ENCODE results near the gene SECISBP2L. TPM values are rescaled to one million over a fixed set of nuclear protein-coding genes. Genes with fewer than 3 reads are reported as not detected.
A peak's percentile ranks its signal among the peaks of the same experiment; 100 is the strongest.

Gene SECISBP2L
- total and polyA plus RNA-seq, 7 experiments from 2014 or later, result 20.2 to 75.8 (median 51.8) TPM

DNA sequence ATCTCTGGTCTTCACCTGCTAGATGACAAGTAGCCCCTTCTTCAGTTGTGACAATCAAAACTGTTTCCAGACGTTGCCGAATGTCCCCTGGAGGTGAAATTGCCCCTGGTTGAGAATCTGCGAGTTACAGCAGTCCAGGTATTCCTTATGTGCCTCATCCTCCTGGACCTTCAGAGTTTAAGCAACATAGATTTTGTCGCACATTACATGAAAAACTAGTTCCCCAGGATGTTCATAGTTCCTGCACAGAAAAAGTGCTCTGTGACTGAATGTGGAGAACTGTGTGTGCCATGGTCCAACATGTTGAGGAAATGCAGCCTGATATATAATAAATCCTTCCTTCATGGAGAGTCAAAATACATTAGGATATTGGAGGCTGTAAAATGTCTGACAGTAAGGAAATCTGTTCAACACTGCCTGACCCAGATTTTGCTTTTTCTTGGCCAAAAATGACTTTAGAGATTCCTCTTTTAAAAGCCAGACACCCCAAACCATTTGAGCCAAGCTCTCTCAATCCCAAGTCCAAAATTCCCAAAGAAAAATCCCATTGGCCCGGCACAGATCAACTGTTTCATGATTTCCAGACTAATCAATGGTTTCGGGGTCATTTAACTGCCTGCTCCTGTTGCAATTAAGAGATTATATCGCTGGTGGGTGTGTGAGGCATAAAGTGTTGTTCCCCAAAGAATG is 62.1 kb downstream of the SECISBP2L start:
- peaks cover 0 to 5% (median 0%) of the 10 kb centered on the region in 7 donors for H3K4me1 Mint-ChIP-seq
- no peaks in the 10 kb centered on the region for H3K4me1 ChIP-seq (ENCODE audit: control insufficient read depth in 2 of 2, insufficient read depth in 2 of 2, low read length in 2 of 2)
- ChIA-PET CTCF (no interaction called here), POLR2A (no interaction called here)
- no peak overlapping the region for H3K4me3 ChIP-seq (ENCODE audit: low read length)
- no peak overlapping the region for H3K27ac Mint-ChIP-seq
- H3K9me3 Mint-ChIP-seq, result no peaks in the 10 kb centered on the region
- no peaks in the 10 kb centered on the region for H3K27me3 ChIP-seq (ENCODE audit: control insufficient read depth in 2 of 2, insufficient read depth in 2 of 2, low read length in 2 of 2)
- H3K9me3 ChIP-seq (ENCODE audit: control insufficient read depth in 2 of 3, low read length in 3 of 3), result no peaks in the 10 kb centered on the region
- ATAC-seq, result no peak
- H3K36me3 ChIP-seq (ENCODE audit: control insufficient read depth in 2 of 3, insufficient read depth in 3 of 3, low read length in 3 of 3), result no peaks in the 10 kb centered on the region
- H3K27ac ChIP-seq (ENCODE audit: low read depth, low read length), result no peak overlapping the region
- intact Hi-C loops (cut with micrococcal nuclease), result no loop called here
- H3K27me3 Mint-ChIP-seq, result peaks cover 4 to 23% (median 22%) of the 10 kb centered on the region in 5 donors
- no peak for DNase-seq
- H3K4me3 Mint-ChIP-seq, result no peak overlapping the region
- peaks cover 0 to 6% (median 0%) of the 10 kb centered on the region in 5 donors for H3K36me3 Mint-ChIP-seq

DNA sequence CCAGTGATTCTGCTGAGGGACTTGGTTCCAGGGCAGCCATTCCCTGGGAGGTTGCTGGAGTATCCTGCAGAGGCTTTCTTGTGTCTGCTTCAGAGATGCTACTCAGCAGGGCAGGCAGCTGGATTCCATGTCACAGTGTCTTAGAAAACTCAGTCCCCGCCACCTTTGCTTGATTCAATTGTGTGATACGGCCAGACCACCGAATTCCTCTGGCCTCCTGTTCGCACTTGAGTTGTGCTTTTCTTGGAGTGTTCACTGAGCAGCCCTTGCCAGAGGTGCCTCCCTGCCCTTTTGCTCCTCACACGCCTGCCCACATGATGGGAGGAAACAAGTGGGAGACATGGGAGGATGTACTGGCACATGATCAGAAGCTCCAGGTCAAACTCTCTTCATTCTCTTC is 62.9 kb downstream of the SECISBP2L start:
- Histone ChIP-seq H3K9me3 (ENCODE audit: control insufficient read depth in 2 of 3, low read length in 3 of 3) (no peaks in the 10 kb centered on the region), H3K27me3 (ENCODE audit: control insufficient read depth in 2 of 2, insufficient read depth in 2 of 2, low read length in 2 of 2) (no peaks in the 10 kb centered on the region), H3K36me3 (ENCODE audit: control insufficient read depth in 2 of 3, insufficient read depth in 3 of 3, low read length in 3 of 3) (no peaks in the 10 kb centered on the region), H3K27ac (ENCODE audit: low read depth, low read length) (no peak overlapping the region), H3K4me3 (ENCODE audit: low read length) (no peak overlapping the region), H3K4me1 (ENCODE audit: control insufficient read depth in 2 of 2, insufficient read depth in 2 of 2, low read length in 2 of 2) (no peaks in the 10 kb centered on the region)
- no peak overlapping the region for H3K4me3 Mint-ChIP-seq
- ATAC-seq, result no peak
- ChIA-PET CTCF (no interaction called here), POLR2A (no interaction called here)
- peaks cover 0 to 5% (median 0%) of the 10 kb centered on the region in 7 donors for H3K4me1 Mint-ChIP-seq
- H3K27ac Mint-ChIP-seq, result no peak overlapping the region
- peaks cover 7 to 28% (median 23%) of the 10 kb centered on the region in 5 donors for H3K27me3 Mint-ChIP-seq
- intact Hi-C loops (cut with micrococcal nuclease), result no loop called here
- H3K36me3 Mint-ChIP-seq, result peaks cover 0 to 4% (median 0%) of the 10 kb centered on the region in 5 donors
- H3K9me3 Mint-ChIP-seq, result no peaks in the 10 kb centered on the region
- no peak for DNase-seq

DNA sequence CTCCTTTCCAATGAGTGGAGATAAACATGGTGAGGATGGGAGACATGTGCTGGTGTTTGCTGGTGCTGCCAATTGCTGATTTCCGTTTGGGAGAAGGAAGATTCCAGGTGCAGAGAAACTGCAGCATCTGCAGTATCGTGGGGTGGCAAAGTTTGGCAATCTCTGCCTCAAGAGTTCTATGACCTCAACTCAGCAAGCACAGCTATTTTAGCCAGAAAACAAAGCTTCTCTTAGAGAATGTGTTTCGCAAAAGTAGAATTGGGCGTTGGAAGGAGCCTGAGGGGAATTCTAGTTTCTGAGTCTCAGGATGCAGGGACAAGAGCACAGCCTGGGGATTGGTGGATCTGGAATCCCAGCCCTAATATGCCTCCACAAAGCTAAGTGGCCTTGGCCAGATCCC is 64.3 kb downstream of the SECISBP2L start:
- DNase-seq (no peak), ATAC-seq (no peak)
- H3K9me3 Mint-ChIP-seq, result no peaks in the 10 kb centered on the region
- no peak overlapping the region for H3K27ac Mint-ChIP-seq
- peaks cover 0 to 5% (median 0%) of the 10 kb centered on the region in 7 donors for H3K4me1 Mint-ChIP-seq
- CTCF ChIA-PET, result no interaction called here
- POLR2A ChIA-PET, result no interaction called here
- peaks cover 0 to 4% (median 0%) of the 10 kb centered on the region in 5 donors for H3K36me3 Mint-ChIP-seq
- H3K4me3 ChIP-seq (ENCODE audit: low read length), result no peak overlapping the region
- intact Hi-C loops (cut with micrococcal nuclease), result no loop called here
- H3K4me1 ChIP-seq (ENCODE audit: control insufficient read depth in 2 of 2, insufficient read depth in 2 of 2, low read length in 2 of 2), result no peaks in the 10 kb centered on the region
- no peak overlapping the region for H3K4me3 Mint-ChIP-seq
- H3K27ac ChIP-seq (ENCODE audit: low read depth, low read length), result no peak overlapping the region
- H3K9me3 ChIP-seq (ENCODE audit: control insufficient read depth in 2 of 3, low read length in 3 of 3), result no peaks in the 10 kb centered on the region
- H3K36me3 ChIP-seq (ENCODE audit: control insufficient read depth in 2 of 3, insufficient read depth in 3 of 3, low read length in 3 of 3), result no peaks in the 10 kb centered on the region
- H3K27me3 ChIP-seq (ENCODE audit: control insufficient read depth in 2 of 2, insufficient read depth in 2 of 2, low read length in 2 of 2), result no peaks in the 10 kb centered on the region
- H3K27me3 Mint-ChIP-seq, result peaks cover 7 to 29% (median 23%) of the 10 kb centered on the region in 5 donors

DNA sequence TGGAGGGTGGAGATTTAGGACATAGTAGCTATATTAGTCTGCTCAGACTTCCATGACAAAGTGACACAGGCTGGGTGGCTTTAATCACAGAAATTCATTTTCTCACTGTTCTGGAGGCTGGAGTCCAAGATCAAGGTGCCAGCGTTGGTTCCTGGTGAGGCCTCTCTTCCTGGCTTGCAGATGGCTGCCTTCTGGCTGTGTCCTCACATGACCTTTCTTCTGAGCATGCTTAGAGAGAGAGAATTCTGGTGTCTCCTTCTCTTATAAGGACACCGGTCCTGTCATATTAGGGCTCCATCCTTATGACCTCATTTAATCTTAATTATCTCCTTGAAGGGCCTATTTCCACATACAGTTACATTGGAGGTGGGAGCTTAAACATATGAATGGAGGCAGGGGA is 67.6 kb downstream of the SECISBP2L start:
- Histone ChIP-seq H3K36me3 (ENCODE audit: control insufficient read depth in 2 of 3, insufficient read depth in 3 of 3, low read length in 3 of 3) (no peaks in the 10 kb centered on the region), H3K27ac (ENCODE audit: low read depth, low read length) (no peak overlapping the region), H3K27me3 (ENCODE audit: control insufficient read depth in 2 of 2, insufficient read depth in 2 of 2, low read length in 2 of 2) (no peaks in the 10 kb centered on the region), H3K4me3 (ENCODE audit: low read length) (no peak overlapping the region), H3K9me3 (ENCODE audit: control insufficient read depth in 2 of 3, low read length in 3 of 3) (no peaks in the 10 kb centered on the region), H3K4me1 (ENCODE audit: control insufficient read depth in 2 of 2, insufficient read depth in 2 of 2, low read length in 2 of 2) (peaks cover 3 to 4% of the 10 kb centered on the region in 2 donors)
- no peak overlapping the region for H3K4me3 Mint-ChIP-seq
- peaks cover 0 to 4% (median 0%) of the 10 kb centered on the region in 5 donors for H3K36me3 Mint-ChIP-seq
- H3K9me3 Mint-ChIP-seq, result no peaks in the 10 kb centered on the region
- ChIA-PET POLR2A (interaction anchor here (1.2 kb wide), 1 partner anchor 176 kb away, joined by 3 read pairs; the partner anchor contains the start of gene COPS2), CTCF (interaction anchor here (0.7 kb wide), 1 partner anchor 173 kb away, joined by 3 read pairs; no protein-coding TSS in a partner anchor)
- no peak for ATAC-seq
- intact Hi-C loops (cut with micrococcal nuclease), result no loop called here
- DNase-seq, result no peak
- H3K4me1 Mint-ChIP-seq, result peaks cover 0 to 10% (median 0%) of the 10 kb centered on the region in 7 donors
- peak overlapping the region in 1 of 9 donors; percentile 42 for H3K27ac Mint-ChIP-seq
- H3K27me3 Mint-ChIP-seq, result peaks cover 7 to 36% (median 23%) of the 10 kb centered on the region in 5 donors

DNA sequence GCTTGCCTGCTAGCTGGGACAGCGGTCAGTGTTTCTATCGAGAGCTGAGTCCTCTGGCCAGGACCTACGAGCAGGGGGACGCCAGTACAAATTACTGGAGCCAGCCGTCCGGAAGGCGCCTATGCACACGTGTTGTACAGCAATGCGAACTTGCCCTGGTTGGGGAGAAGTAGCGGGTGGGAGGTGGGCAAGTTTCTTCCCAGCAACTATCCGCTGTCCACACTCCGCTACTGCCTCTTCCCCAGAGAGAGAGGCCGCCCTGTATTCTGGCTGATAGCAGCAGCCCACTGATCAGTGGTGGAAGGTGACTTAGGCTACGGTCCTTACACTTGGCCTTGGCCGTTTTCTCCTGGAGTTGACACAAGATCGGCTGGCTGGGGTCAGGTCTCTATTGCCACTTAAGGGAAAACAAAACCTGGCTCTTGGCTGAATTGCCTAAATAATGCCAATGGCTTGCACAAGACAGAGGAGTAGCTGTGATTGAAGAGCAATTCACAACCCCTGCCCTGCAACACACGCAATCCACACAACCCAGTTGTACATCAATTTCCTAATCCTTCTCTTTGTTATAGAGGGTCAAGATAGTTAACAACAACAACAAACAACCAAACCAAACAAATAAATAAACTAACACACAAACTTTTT is 69.7 kb downstream of the SECISBP2L start:
- ChIA-PET POLR2A (no interaction called here), CTCF (interaction anchor here (0.8 to 2.8 kb wide), 3 partner anchors 9 to 170 kb away, joined by 3 to 16 read pairs (median 14); no protein-coding TSS in a partner anchor)
- Histone ChIP-seq H3K4me3 (ENCODE audit: low read length) (peak overlapping the region; percentile 58), H3K36me3 (ENCODE audit: control insufficient read depth in 2 of 3, insufficient read depth in 3 of 3, low read length in 3 of 3) (no peaks in the 10 kb centered on the region), H3K9me3 (ENCODE audit: control insufficient read depth in 2 of 3, low read length in 3 of 3) (no peaks in the 10 kb centered on the region), H3K27ac (ENCODE audit: low read depth, low read length) (no peak overlapping the region), H3K27me3 (ENCODE audit: control insufficient read depth in 2 of 2, insufficient read depth in 2 of 2, low read length in 2 of 2) (no peaks in the 10 kb centered on the region), H3K4me1 (ENCODE audit: control insufficient read depth in 2 of 2, insufficient read depth in 2 of 2, low read length in 2 of 2) (peaks cover 3 to 4% of the 10 kb centered on the region in 2 donors)
- intact Hi-C loops (cut with micrococcal nuclease), result no loop called here
- no peak for DNase-seq
- Mint-ChIP-seq H3K27ac (no peak overlapping the region), H3K4me1 (peaks cover 0 to 10% (median 0%) of the 10 kb centered on the region in 7 donors), H3K9me3 (no peaks in the 10 kb centered on the region), H3K27me3 (peaks cover 11 to 40% (median 26%) of the 10 kb centered on the region in 5 donors), H3K4me3 (peak overlapping the region; percentile 29 to 72 (median 56)), H3K36me3 (peaks cover 0 to 4% (median 0%) of the 10 kb centered on the region in 5 donors)
- no peak for ATAC-seq

DNA sequence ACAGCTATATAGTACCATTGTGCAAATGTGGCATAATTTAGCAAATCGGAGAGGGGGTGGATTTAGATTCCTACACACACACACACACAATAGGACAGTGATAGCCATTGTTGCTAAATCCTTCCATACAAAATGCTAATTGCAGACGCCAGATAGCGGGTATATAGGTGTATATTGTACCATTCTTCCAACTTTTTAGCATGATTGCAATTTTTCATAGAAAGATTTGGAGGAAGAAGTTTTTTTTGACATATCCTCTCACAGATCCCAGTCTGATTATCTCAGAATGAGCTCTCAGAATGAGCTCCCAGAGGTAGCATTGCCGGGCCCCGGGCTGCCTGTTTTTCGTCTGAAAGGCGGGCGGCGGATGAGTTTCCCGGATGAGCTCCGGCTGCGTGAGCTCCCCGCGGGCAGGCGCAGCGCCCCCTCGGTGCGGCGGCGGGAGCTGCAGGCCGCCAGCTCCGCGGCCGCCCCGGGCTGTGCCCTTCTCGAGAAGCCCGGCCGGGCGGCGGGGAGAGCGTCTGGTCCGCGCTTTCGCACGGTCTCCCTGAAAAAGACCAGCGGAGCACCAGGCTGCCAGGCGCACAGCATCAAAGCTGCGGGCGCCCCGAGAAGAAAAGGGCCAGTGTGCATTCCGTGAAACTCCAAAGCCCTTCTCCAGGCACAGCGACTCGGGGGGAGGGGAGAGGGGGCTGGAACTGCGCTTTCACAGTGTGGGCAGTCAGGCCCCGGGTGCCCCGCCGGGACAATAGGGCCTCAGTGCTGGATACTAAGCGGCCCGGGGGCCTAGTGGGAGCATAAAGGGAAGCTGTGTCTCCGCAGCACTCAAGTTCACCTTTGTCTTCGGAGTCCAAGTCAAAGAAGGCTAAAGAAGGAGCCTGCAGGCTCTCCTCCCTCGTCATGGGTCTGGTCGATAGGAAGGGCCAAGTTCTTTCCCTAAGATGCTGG is 70.5 kb downstream of the SECISBP2L start:
- Mint-ChIP-seq H3K9me3 (no peaks in the 10 kb centered on the region), H3K4me1 (peaks cover 0 to 10% (median 0%) of the 10 kb centered on the region in 7 donors), H3K27me3 (peaks cover 4 to 38% (median 19%) of the 10 kb centered on the region in 5 donors), H3K27ac (no peak overlapping the region), H3K36me3 (peaks cover 0 to 4% (median 0%) of the 10 kb centered on the region in 5 donors), H3K4me3 (peak overlapping the region; percentile 29 to 75 (median 63))
- peak; percentile 98 for ATAC-seq
- H3K9me3 ChIP-seq (ENCODE audit: control insufficient read depth in 2 of 3, low read length in 3 of 3), result no peaks in the 10 kb centered on the region
- peak overlapping the region; percentile 58 for H3K4me3 ChIP-seq (ENCODE audit: low read length)
- no peaks in the 10 kb centered on the region for H3K36me3 ChIP-seq (ENCODE audit: control insufficient read depth in 2 of 3, insufficient read depth in 3 of 3, low read length in 3 of 3)
- DNase-seq, result peak; percentile 48 to 87 (median 71)
- H3K27me3 ChIP-seq (ENCODE audit: control insufficient read depth in 2 of 2, insufficient read depth in 2 of 2, low read length in 2 of 2), result no peaks in the 10 kb centered on the region
- POLR2A ChIA-PET, result interaction anchor here (1.1 kb wide), 1 partner anchor 53 kb away, joined by 3 read pairs; no protein-coding TSS in a partner anchor
- intact Hi-C loops (cut with micrococcal nuclease), result loop anchor here (1.0 to 2.0 kb wide), 4 partner anchors 9 to 113 kb away; partner anchors contain the start of gene EID1 (in 2 of the 2)
- CTCF ChIA-PET, result interaction anchor here (0.7 to 2.8 kb wide), 12 partner anchors 8 to 1974 kb away, joined by 3 to 16 read pairs (median 3); partner anchors contain the start of genes EID1 and SHC4
- H3K4me1 ChIP-seq (ENCODE audit: control insufficient read depth in 2 of 2, insufficient read depth in 2 of 2, low read length in 2 of 2), result peaks cover 3 to 4% of the 10 kb centered on the region in 2 donors
- no peak overlapping the region for H3K27ac ChIP-seq (ENCODE audit: low read depth, low read length)
